Measurements from ENCODE around the gene CPVL.

Gene CPVL

DNA sequence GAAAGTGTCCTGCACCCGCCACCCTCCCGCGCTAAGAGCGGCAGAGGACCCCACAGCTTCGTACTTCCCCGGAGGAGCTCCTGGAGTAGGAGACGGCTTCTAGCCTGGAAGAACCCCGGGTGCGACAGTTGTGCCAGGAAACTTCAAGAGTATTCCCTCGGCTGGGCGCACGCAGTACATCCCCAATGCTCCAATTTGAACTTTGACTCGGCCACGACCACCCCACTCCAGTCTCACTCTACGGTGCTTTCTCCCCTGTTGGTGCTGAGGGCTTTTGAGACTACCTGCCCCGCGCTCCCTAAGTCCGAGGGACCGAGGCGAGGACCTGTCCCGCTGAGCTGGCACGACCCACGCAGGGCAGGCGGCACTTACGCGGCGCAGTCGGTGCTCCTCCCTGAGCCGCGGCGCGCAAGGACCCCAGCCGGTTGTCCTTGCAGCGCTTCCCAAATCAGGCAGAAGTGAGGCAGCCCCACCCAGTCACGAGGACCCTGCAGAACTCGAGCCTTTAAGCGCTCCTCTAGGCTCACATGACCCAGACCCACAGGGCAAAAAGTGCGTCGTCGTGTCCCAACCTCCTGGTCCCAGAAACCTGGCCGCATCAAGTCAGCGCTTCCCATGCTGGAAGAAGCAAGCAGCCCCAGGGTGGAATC is at the start of gene CPVL:
Gene CPVL, minus strand, starts transcription at position 481 of the 650 bp plus-strand sequence. CDS start 25,476 bp downstream, outside the sequence.
- in situ Hi-C loops (cut with MboI; ENCODE audit: low sequenced_read_pairs) = no loop called here

DNA sequence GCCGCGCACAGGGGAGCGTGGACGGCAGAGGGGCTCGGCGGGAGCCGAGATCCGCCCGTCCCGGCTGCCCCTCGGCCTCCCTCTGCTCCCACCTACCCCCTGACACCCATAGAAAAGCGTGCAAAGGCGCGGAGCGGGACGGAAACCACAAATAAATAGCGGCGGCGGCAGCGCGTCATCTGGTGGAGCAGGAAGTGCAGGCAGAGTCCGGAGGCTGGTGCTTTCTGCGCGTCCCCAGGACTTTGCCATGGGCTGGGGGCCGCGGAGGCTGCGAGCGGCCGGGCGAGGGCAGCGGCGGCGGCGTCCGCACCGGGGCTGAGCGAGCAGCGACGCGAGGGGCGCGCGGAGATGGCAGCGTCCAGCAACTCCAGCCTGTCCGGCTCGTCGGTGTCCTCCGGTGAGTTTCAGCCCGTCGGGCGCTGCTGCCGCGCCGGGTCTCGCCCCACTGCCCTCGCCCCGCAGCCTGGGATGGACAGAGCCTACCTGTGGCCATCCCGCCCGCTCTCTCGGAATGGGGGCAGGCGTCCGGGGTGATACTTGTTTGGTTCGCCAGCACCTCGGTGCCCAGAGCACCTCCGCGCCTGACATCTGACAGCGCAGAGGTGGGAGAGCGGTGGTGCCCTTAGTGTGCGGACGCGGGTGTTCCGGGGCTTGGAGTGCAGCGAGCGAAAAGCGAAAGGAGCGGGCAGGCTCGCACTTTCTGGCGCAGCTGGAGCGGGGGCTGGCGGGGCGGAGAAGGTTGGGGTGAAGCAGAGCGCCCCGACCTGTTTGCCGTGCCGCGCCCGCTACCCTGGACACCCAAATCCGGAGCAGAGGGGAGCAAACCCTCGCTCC is 48.5 kb upstream of the CPVL start, which contains the start of gene CHN2:
Gene CHN2, plus strand, starts transcription at position 182 of the 834 bp plus-strand sequence.
- in situ Hi-C loops (cut with MboI; ENCODE audit: low sequenced_read_pairs) = no loop called here

DNA sequence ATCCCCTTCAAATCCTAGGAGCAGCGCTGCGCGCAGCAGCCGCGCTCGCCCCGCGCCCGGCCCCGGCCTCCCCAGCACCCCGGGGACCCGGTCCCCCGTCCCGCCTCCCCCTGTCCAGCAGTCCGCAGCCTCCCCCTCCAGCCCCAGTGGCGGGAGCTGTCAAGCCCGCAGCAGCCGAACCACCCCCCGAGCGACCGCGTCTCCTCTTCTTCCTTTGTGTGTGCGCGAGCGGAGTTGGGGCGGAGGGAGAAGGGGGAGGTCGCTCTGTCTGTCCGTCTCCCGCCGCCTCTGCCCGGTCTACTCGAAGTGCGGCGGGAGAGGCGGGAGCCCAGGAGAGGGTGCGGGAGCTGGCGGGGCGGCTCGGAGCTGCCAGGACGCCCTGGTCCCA is 47.9 kb upstream of the CPVL start:
- in situ Hi-C loops (cut with MboI; ENCODE audit: low sequenced_read_pairs) = no loop called here

DNA sequence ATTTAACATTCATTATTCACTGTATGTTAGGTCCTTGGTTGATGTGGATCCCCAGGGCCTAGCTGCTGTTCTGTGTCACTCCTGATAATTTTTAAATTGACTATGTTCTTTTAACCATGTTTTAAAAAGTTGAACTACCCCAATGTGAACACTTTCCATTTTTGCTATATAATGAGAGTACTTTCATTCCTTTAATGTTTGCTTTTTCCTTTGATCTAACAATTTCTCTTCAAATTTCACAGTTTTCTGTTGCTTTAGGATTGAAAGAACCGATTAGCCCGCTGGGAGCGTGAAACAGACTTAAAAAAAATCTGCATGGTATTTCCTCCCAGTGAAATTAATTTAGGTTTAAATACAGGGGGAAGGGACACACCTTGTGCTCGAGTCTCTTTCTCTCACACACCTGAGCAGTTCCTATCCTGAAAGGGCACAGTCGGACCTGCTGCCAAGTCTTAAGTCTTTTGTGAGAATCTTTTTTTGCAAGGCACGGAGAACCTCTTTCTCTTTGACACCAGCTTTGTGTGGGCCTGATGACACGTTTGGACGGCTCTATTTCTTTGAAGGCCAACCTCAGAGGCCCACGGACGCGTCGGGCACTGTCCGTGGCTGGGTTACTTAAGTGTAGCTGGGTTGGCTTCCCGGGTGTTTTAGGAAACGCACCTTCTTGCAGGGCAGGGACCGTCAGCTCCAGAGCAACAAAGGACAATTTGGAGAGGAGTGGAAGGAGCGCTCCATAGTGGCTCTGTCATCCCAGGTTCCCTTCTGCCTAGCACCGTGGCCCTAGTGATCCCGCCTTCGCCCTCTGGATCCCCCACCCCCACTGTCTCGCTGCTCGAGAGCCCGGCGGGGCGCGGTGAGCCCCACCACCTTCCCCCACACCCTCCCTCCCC is 47.2 kb upstream of the CPVL start:
- in situ Hi-C loops (cut with MboI; ENCODE audit: low sequenced_read_pairs) = no loop called here

DNA sequence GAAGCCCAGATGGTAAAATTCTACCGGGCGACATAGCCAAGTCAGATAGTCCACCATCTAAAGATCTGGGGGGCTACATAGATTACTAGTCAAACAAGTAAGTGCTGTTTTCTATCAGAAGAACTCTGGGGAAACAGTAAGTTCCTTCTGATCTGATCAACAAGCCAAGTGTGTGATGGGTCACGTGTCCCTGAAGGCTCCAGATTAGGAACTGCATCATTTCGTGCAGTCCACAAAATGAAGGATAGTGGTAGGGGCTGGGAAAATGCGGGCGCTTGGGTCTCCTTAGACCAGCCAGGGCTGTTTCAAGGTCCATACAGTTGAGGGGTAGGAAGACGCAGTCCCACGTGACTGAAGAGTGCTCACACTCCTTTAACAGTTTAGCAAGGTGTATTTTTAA is 46.5 kb upstream of the CPVL start:
- in situ Hi-C loops (cut with MboI; ENCODE audit: low sequenced_read_pairs) = no loop called here

DNA sequence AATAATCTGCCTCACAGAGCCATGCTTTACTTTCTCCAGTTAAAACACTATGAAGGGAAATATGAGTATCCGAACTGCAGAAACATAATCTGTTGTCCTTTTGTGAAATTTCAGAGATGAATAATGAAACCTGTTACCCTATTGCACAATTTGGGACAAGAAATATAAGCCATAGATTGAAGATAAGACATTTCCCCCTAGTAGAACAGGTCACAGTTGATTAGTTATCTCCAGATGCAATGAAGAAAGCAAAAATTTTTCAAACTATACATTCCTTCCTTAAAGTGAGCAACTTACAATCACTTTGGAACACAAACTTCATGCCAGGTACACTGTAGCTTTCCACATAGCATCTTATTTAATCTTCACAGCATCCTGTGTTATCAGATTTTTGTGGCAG is 46.0 kb upstream of the CPVL start:
- in situ Hi-C loops (cut with MboI; ENCODE audit: low sequenced_read_pairs) = no loop called here

DNA sequence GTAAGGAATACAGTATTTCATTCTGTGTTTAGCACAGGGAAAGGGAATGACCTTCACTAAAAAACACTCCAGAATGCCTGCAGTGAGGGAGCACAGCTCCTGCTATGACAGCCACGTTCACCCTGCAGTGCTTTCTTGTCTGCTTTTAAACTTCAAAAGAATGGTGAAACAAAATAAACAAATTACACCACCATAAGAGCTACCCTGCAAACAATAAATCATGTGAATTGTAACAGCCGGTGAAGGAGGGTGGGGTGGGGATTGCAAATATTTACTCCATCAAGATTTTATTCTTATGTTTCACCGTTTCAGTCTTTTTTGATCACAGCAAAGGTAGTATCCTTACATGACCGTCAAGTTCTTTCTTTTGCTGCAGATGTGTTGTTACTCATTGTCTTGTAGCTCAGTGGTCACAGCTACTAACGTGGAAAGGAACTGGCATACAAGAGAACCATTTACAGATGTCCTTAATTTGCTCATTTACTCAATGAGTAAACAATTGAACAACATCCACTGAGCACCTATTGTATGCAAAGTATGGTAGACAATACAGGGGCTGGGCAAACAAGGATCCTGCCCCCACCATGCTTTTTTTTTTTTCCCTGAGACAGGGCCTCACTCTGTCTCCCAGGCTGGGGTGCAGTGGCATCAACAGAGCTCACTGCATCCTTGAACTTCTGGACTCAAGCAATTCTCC is 44.2 kb upstream of the CPVL start:
- in situ Hi-C loops (cut with MboI; ENCODE audit: low sequenced_read_pairs) = no loop called here

DNA sequence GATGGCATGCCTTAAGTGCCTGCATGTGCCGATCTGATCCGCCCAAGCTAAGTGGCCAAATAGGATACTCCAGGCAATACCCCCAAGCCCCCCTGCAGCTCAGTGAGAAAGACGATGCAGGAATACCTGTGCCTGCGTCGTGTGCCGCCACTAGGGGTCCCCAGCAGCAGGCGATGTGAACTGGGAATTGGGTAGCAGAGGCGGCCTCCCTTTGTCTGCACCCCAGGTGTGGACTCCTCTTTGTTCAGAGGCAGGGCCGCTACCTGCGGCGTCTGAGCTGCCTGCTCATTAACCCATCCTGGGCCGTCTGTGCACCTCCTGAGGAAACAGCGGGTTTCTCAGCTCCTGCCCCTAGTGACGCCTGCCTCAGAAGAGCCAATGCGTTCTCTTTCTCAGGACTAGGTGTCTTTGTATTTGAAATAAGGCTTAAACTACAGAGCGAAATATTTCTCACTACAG is 43.4 kb upstream of the CPVL start:
- in situ Hi-C loops (cut with MboI; ENCODE audit: low sequenced_read_pairs) = no loop called here

DNA sequence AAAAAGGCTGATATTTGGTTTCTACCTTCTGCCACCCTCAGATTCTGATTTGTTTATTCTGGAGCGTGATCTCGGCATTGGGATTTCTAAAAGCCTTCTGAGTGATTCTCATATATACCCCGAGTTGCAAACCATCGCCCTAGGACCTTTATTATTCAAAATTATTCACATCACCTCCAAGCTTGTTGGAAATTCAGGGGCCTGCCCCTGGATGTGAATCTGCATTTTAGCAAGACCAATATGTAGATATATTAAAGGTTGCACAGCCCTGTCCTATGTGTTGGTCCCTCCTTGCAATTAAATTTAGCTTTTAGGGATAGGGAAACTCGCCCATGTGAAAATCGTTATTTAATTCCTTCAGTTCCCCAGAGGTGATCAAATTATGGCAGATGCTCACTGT is 39.3 kb upstream of the CPVL start:
- in situ Hi-C loops (cut with MboI; ENCODE audit: low sequenced_read_pairs) = no loop called here

DNA sequence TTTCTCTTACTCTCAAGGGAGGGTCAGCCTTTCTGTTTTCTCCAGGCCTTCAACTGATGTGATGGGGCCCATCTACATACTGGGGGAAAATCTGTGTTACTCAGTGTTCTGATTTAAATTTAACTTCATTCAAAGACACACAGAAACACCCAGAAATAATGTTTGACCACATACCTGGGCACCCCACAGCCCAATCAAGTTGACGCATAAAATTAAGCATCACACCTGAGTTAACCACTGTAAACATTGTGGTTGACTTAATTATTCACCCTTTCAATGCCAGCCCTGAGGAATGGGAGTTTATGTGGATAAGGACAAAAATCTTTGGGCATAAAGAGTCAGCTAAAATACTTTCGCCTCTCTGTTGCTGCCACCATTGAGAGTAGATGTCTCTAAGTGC is 38.3 kb upstream of the CPVL start:
- in situ Hi-C loops (cut with MboI; ENCODE audit: low sequenced_read_pairs) = no loop called here

DNA sequence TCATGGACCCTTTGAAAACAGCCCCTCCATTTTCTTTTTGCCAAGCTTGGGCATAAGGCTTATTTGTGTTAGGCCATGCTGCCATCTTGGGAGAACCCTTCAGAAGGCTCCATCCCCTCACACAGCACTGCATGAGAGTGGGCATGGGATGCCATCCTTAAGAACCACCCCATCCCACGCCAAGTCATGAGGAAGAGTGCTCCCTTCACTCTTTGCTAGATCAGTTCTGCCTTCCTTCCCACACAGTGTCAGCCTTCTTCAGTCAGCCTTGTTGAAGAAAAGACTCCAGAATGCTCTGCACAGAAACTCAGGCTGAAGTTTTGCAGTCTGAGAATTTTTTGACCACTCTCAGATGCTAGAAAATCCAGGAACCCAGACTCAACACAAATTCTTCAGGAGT is 32.8 kb upstream of the CPVL start:
- in situ Hi-C loops (cut with MboI; ENCODE audit: low sequenced_read_pairs) = no loop called here

DNA sequence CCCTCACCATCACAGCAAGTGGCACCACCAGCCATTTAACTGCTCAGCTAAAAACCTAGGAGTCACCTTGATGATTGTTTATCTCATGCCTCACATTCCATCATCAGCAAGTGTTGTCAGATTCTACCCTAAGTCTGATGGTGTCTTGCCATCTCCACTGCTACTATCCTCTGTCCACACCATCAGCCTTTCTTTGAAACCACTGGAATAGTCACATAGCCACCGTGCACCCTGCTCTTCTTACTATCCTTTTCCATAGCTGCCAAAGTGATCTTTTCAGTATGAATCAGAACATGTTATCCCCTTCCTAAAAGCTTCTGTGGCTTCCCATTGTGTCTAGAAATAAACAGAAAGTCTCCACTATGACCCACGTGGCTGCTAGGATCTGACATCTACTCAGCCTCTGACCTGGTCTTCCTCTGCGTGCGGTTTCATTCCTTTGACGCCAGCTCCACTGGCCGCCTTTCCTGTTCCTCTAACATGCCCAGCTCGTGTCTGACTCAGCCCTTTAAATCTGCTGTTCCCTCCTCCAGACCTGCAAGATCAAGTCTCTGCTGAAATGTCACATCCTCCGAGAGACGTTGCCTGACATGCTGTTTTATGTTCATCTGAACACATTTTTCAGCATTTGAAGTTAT is 31.7 kb upstream of the CPVL start:
- in situ Hi-C loops (cut with MboI; ENCODE audit: low sequenced_read_pairs) = no loop called here

DNA sequence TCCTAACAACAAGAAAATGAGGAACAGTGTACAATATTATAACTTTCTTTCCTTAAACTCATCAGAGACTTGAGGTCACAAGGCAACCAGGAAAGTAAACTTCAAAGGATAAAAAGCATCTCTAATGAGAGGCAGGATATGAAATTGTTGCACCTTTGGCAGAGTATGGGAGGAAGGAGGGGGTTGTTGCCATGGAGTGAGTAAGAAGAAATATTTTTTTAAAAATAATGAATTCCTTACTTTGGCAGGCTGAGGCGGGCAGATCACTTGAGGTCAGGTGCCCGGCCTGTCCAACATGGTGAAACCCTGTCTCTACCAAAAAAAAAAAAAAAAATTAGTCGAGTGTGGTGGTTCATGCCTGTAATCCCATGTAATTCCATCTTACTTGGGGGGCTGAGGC is 27.1 kb upstream of the CPVL start:
- in situ Hi-C loops (cut with MboI; ENCODE audit: low sequenced_read_pairs) = no loop called here

DNA sequence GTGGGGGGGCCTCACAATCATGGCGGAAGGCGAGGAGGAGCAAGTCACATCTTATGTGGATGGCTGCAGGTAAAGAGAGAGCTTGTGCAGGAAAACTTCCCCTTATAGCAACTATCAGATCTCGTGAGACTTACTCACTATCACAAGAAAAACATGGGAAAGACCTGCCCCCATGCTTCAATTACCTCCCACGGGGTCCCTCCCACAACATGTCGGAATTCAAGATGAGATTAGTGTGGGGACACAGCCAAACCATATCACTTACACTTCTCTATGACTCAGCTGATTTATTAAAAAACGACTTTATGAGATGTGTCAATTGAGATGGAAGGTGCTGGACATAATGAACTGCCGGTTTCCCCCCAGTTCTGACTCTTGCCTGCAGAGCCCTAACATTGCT is 24.4 kb upstream of the CPVL start:
- in situ Hi-C loops (cut with MboI; ENCODE audit: low sequenced_read_pairs) = no loop called here

DNA sequence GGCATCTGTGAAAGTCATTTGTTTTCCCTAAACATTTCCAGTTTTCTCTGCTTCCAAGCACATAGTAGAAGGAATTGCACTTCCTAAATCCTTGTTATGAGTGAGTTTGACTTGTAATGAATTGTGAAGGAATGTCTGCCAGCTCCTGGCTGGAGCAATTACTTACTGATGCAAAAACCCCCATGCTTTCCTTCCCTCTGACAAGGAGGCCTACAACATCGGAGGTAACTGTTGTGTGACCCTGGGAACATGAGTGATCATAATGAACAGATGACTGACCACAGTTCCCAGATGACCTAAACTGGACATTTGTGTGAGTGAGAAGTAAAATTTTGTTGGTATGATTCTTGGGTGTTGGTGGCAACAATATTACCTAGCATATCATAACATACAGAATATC is 21.4 kb upstream of the CPVL start:
- in situ Hi-C loops (cut with MboI; ENCODE audit: low sequenced_read_pairs) = no loop called here

DNA sequence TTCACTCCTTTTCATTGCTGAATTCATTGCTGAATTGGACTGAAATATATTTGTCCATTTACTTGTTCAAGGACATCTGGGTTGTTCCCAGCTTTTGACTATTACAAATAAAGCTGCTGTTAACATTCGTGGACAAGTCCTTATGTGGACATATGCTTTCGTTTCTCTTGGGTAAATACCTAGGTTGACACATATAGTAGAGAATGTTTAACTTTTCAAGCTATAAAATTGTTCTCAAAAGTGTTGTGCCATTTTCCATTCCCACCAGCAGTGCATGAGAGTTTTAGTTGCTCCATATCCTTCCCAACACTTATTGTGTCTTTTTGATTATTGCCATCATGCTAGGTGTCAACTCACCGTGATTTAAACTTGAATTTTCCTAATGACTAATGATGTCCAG is 17.5 kb upstream of the CPVL start:
- in situ Hi-C loops (cut with MboI; ENCODE audit: low sequenced_read_pairs) = no loop called here

DNA sequence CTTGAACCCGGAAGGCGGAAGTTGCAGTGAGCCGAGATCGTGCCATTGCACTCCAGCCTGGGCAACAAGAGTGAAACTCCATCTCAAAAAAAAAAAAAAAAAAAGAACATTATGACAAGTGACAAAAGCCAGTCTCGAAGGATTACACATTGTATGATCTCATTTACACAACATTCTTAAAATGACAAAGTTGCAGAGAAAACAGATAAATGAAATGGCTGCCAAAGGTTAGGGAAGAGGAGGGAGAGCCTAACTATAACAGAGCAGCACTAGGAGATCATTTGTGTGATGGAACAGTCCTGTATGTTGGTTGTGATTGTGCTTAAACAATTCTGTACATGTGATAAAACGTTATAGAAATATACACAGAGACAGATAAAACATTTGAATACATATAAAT is 16.2 kb upstream of the CPVL start:
- in situ Hi-C loops (cut with MboI; ENCODE audit: low sequenced_read_pairs) = no loop called here

DNA sequence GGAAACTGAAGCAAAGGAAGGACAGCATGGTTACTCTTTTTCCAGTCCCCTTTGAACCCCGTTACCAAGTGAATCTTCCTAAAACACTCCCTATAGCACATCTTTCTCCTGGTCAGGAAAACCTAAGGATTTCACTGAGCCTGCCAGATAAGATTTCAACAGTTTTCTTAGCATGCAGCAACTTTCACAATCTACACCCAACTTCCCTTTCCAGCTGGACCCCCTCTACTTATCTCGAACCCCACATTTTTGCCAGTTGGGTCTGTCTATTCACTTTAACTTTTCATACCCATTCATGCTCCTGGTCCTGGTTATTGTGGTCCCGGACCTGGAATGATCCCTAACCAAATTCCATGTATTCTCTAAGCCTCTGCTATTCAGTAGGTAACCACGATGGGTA is 14.9 kb upstream of the CPVL start:
- in situ Hi-C loops (cut with MboI; ENCODE audit: low sequenced_read_pairs) = no loop called here

DNA sequence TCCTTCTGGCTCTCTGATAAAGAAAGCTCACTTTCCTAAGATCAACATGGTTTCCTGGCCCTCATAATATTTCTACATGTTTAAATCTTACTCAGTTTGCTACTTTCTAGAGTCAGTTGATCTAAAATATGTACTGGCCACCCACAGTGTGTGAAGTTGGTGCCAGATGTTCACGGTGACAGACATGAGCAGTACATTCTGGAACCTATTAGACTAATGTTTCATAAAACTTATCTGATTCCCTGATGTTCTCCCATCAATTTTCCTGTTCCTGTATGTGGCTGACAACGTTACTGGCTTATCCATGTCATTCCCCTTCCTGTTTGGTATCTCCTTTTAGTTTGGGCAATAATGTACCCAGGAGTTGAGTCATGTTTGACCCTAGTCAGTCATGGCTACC is 13.7 kb upstream of the CPVL start:
- in situ Hi-C loops (cut with MboI; ENCODE audit: low sequenced_read_pairs) = no loop called here

DNA sequence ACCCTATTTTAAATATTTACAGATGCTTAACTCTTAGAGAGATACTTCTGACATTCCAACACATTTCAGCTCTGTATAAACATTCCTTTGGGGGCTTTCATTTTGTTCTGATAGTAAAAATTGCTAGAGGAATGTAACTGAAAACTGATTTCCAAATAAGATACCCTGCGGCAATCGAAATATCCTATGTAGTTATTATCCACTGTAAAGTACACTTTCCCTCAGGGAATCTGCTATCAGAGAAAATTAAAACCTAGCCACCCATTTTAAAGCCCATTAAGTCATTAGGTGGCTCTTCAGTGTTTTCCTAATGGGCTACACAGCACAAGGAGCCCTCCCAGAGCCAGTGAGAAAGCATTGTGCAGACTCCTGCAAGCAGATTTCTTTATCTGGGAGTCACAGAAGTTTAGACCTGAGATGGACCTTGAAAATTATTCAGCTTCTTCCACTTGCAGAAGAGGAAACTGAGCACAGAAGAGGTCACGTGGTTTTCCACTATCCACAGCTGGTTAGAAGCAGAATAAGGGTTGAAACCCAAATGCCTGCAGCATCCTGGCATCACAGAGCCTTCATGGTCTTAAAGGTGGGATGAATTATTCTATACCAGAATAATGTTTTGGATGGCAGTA is 12.6 kb upstream of the CPVL start:
- in situ Hi-C loops (cut with MboI; ENCODE audit: low sequenced_read_pairs) = no loop called here
